Ramos (cell line): ENCODE data around the gene CSNK1E.

Source experiments
- in situ Hi-C: fragments of 300-500 bp; cut with MboI; formaldehyde crosslinking; loops from one replicate; pipeline ENCODE4 v1.14.3; 2022; ENCODE audit warnings: low sequenced_read_pairs; ENCODE audit not compliant: unreplicated experiment

The CSNK1E gene

GRCh38 chr22:38336699-38337098 is 19.5 kb upstream of the CSNK1E start:
- in situ Hi-C loops = no loop called here

- in situ Hi-C loops = no loop called here
These were observed 17.8 kb upstream of the CSNK1E start for GRCh38 chr22:38335077-38335476.

- in situ Hi-C loops = no loop called here
These were observed 10.6 kb upstream of the CSNK1E start for GRCh38 chr22:38327805-38328204.

GRCh38 chr22:38327396-38327795 is 10.2 kb upstream of the CSNK1E start:
- in situ Hi-C loops = no loop called here

- in situ Hi-C loops = no loop called here
These were observed 8.4 kb upstream of the CSNK1E start for GRCh38 chr22:38325587-38325986.

- in situ Hi-C loops = no loop called here
These were observed 3.6 kb upstream of the CSNK1E start for GRCh38 chr22:38320605-38321402.

GRCh38 chr22:38318792-38319773 is 1.9 kb upstream of the CSNK1E start:
- in situ Hi-C loops = no loop called here

DNA sequence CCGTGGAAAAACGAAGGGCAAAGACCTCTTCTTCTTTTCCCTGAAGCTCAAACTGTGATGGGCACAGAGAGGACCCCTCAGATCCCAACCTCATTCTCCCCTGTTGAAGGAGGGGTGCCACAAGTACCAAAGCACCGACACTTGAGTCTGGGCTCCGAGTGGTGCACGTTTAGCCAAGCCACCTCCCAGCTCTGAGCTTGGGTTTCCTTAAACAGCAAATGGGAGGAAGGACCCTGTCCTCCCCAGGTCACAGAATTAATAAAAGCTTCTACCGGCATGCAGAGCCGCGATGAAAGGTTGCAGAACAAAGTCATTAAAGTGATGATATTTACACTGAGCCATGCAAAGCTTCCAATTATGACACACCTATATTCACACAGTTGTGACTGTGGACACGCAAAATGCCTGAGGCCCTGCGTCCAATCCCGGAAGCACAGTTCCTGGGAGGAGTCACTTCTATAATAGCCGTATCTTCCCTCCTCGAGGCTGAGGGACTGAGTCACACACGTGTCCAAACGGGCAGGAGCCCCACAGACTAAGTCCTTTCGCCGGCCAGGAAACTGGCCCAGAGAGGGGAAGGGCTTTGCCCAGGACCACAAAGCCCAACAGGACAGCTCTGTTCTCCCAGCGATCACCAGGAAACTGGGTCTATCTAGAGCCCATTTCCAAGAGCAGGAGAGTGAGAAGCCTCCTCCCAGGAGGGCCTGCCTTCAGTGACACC is 922 bp upstream of the CSNK1E start:
- in situ Hi-C loops = no loop called here

- in situ Hi-C loops = no loop called here
These were observed 690 bp downstream of the CSNK1E start for GRCh38 chr22:38316364-38317121.

GRCh38 chr22:38315823-38316363 is 1.3 kb downstream of the CSNK1E start:
- in situ Hi-C loops = no loop called here

DNA sequence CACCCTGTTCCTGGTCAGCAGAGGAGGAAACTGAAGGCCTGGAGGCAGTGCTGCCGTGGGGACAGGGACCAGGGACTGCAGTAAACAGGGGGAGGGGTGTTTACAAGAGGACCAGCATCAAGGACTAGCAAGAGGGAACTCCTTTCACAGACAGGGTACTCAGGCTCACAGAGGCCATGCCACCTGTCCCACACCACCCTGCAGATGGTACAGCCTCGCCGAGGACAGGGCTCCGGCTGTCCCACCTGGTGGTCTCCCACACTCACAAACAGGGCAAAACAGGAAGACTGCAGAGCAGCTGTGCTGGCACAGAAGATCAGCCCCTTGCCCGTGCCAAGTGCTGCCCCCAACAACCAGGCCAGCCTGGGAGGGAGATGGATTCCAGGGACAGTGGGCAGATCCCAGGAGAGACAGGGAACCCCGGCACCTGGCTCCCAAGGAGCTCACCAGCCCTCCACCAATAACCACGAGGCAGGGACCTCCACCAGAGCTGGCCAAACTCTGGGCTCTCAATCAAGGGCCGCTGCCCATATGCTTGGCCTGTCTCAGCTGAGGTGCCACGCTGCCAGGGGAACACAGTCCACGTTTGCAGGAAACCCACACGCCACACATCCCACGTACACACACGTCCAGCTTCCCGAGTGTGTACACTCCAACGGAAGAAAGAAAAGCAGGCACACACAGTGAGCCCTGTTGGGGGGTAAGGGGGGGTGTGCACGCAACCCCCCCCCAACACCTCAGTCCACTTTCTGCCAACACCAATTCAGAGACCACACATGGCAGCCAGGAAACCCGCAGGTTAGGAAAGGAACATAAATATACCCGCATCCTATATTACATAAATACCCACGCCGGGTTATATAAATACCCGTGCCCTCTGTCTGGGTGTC is 2.1 kb downstream of the CSNK1E start:
- in situ Hi-C loops = no loop called here

GRCh38 chr22:38314051-38314932 is 2.9 kb downstream of the CSNK1E start:
- in situ Hi-C loops = no loop called here

DNA sequence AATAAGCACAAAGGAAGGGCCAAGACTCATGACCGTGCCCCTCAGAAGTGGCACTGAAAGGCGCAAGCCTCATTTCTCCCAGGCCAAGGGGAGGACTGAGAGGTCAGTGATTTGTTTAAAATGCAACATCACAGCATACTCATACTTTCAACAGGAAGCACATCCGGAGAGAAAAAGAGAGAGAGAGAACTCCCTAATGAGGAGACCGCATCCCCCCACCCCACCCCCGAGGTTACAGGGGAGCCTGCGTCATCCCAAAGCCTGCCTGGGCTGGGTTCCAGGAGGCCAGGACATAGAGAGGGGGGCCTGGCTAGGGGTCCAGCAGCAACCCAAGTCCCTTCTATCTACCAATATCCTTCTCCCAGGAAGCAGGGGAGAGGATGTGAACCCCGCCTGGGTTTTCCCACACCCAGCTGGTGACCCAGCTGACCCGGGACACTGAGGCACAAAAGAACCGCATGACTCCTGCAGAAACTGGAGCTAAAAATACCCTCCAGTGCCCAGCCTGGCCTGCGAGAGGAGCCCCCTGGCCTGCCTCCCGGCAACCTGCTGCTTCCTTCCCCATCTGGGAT is 3.8 kb downstream of the CSNK1E start:
- in situ Hi-C loops = no loop called here

- in situ Hi-C loops = no loop called here
These were observed 4.9 kb downstream of the CSNK1E start for GRCh38 chr22:38312261-38312800.

- in situ Hi-C loops = no loop called here
These were observed 6.0 kb downstream of the CSNK1E start for GRCh38 chr22:38311323-38311620.

GRCh38 chr22:38310518-38311322 is 6.5 kb downstream of the CSNK1E start:
- in situ Hi-C loops = no loop called here
